Gastroesophageal sphincter (tissue), 3 donors: ENCODE results near the gene TNFAIP3.

ENCODE experiments used
- POLR2A ChIP-seq, 2 donors: fragments of 450-650 bp; IDR thresholded peaks; one replicate each; pipeline ENCODE4 v1.6.1; 2017; ENCODE audit warnings: antibody characterized with exemption in 2 of 2, mild to moderate bottlenecking in 2 of 2, moderate library complexity in 1 of 2
- POLR2AphosphoS5 ChIP-seq: sonication (generic); formaldehyde crosslinking; IDR thresholded peaks from one replicate; pipeline ENCODE4 v1.6.1; 2017; ENCODE audit warnings: antibody characterized with exemption
- TF ChIP-seq, protein P1 (sequence below), 4 experiments: fragments of 200-600 bp in 2 of 4; fragments of 450-650 bp in 2 of 4; sonication (generic) in 1 of 4; IDR thresholded peaks; one replicate each; pipeline ENCODE4 v1.5.1; 2017 to 2019; ENCODE audit warnings: antibody characterized with exemption in 4 of 4, mild to moderate bottlenecking in 2 of 4, moderate library complexity in 2 of 4

DNA sequence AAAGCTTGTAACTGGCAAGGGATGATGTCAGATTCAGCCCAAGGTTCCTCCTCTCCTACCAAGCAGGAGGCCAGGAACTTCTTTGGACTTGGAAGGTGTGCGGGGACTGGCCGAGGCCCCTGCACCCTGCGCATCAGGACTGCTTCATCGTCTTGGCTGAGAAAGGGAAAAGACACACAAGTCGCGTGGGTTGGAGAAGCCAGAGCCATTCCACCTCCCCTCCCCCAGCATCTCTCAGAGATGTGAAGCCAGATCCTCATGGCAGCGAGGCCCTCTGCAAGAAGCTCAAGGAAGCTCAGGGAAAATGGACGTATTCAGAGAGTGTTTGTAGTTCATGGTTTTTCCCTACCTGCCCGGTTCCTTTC lies 14.4 kb downstream of the TNFAIP3 start:
- TF ChIP-seq, protein P1, sequence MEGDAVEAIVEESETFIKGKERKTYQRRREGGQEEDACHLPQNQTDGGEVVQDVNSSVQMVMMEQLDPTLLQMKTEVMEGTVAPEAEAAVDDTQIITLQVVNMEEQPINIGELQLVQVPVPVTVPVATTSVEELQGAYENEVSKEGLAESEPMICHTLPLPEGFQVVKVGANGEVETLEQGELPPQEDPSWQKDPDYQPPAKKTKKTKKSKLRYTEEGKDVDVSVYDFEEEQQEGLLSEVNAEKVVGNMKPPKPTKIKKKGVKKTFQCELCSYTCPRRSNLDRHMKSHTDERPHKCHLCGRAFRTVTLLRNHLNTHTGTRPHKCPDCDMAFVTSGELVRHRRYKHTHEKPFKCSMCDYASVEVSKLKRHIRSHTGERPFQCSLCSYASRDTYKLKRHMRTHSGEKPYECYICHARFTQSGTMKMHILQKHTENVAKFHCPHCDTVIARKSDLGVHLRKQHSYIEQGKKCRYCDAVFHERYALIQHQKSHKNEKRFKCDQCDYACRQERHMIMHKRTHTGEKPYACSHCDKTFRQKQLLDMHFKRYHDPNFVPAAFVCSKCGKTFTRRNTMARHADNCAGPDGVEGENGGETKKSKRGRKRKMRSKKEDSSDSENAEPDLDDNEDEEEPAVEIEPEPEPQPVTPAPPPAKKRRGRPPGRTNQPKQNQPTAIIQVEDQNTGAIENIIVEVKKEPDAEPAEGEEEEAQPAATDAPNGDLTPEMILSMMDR (IDR thresholded peaks at IDR 0.05) = no peak
- TF ChIP-seq POLR2A (IDR thresholded peaks at IDR 0.05) (no peak), POLR2AphosphoS5 (no peak)
